GM12874 (cell line): ENCODE measurements around the gene CMC2.

ENCODE experiments used
- TF ChIP-seq, protein P1 (sequence below): IDR thresholded peaks from 2 replicates; pipeline ENCODE4 v1.5.1; 2011; ENCODE audit warnings: low read depth, mild to moderate bottlenecking, control low read depth, low read length, moderate library complexity; ENCODE audit not compliant: insufficient read depth

CMC2 gene

DNA sequence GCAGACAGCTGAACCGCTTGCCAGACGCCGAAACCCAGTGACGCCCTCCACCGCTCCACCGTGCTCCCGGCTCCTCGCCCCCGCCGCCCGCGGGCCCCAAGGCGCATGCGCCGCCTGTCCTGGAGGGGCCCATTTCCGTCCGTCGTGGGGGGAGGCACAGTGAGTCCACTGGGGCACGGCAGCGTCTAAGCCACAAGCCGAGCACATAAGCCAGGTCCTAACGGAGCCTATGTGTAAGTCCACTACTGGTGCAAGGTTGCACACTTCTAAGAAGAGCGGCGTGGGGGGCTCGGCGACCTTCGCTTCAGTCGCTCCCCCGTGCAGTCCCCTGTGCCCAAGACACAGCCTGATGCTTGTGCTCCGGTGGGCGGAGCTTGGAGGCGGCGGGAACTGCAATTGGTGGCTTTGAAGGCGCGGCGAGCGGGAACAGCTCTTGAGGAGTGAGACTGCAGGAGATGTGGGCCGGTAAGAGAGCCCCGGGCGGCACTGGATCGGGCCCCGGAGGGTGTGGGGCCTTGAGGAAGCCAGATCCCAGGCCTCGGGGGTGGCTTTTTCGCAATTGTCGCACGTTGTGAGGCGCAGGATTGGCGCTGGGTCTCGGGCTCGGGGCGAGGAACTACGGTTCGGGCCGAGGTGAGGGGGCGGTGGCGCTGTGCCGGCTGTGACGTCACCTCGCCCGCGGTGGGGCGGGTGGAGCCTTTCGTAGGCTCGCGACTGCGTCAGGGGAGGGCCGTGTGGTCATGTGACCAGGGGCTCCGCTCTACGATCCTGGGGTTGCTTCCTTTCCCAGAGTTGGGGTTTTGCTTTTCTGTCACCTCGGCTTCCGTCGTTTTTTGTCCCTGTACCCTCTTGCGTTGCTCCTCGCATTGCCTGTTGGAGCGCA, at the start of gene CMC2, which contains the start of gene CENPN:
Gene CMC2, minus strand, starts transcription at position 73 of the 883 bp plus-strand sequence. CDS start 9,491 bp downstream, outside the sequence.
Gene CENPN, plus strand, starts transcription at position 402 of the 883 bp plus-strand sequence. CDS start 4,726 bp downstream, outside the sequence.
- TF ChIP-seq, protein P1, sequence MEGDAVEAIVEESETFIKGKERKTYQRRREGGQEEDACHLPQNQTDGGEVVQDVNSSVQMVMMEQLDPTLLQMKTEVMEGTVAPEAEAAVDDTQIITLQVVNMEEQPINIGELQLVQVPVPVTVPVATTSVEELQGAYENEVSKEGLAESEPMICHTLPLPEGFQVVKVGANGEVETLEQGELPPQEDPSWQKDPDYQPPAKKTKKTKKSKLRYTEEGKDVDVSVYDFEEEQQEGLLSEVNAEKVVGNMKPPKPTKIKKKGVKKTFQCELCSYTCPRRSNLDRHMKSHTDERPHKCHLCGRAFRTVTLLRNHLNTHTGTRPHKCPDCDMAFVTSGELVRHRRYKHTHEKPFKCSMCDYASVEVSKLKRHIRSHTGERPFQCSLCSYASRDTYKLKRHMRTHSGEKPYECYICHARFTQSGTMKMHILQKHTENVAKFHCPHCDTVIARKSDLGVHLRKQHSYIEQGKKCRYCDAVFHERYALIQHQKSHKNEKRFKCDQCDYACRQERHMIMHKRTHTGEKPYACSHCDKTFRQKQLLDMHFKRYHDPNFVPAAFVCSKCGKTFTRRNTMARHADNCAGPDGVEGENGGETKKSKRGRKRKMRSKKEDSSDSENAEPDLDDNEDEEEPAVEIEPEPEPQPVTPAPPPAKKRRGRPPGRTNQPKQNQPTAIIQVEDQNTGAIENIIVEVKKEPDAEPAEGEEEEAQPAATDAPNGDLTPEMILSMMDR: no peak

DNA sequence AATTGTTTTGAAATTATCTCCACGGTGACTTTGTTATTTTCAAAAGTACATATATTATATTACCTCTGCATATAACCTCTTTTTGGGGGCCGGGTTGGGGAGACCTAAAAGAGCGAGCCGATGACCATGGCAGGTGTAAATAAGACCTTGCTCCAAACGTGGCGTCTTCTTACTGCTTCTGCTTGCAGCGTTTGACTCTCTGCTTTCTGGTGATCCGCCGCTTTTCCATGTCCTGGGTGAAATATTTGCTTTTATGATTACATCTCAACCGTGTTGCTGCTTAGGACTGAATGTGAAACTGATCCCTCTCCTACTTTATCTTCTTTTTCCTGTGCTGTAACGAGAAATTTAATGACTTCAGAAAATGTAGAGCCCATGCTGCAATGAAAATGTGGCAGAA, 47.1 kb upstream of the CMC2 start:
- TF ChIP-seq, protein P1: no peak

DNA sequence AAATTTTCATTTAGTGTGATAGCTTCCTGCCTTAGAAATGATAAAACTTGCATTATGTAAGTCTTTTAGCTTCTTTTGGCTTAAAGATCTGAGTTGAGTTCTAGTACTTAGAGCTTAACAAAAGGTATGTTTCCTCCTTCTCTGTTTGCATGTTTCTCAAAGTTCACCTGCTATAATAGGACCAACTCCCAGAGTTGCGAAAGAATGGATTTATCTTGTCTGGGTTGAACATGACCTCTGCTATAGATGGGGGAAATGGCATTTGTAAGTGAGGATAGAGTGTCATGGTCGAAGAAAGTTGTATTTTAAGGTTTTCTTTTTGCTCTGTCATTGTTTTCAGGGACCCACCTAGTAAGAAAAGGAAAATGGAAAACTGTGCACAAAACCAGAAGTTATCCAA, 36.1 kb upstream of the CMC2 start:
- TF ChIP-seq, protein P1: no peak

DNA sequence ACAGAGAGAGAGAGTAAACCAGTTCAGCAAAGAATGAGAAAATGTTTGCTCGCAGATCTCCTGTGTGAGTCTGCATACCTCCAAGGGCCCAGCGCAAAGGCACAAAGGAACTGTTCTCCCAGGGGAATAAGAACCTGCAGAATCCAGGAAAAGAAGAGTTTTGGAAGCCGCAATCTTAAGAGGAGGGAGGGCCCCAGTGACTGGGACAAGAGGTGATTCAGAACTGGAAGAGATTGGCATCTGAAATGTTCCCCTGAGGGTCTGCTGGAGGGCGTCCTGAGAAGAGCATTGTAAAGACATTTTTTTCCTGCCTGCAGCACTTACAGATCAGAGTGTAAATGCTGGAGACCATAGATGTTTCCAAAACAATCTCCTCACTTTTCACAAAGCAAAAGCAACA, 35.0 kb upstream of the CMC2 start:
- TF ChIP-seq, protein P1: no peak

DNA sequence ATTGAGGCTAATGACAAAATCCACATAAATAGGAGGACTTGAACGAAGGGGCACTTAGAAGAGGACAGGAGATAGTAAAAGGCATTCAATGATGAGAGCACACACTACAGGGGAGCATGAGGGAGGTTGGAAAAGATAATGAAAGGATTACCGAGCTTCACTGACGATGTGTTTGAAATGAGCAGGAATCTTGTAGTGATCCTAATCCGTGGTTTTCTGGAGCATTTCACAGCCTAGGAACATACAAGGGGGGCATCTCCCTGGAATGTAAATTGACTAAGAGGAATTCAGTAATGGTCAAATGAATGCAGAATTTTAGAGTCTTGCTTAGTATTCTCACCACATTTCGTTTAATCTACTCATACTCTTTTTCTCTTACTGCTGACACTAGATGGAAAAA, 34.2 kb upstream of the CMC2 start:
- TF ChIP-seq, protein P1: no peak

DNA sequence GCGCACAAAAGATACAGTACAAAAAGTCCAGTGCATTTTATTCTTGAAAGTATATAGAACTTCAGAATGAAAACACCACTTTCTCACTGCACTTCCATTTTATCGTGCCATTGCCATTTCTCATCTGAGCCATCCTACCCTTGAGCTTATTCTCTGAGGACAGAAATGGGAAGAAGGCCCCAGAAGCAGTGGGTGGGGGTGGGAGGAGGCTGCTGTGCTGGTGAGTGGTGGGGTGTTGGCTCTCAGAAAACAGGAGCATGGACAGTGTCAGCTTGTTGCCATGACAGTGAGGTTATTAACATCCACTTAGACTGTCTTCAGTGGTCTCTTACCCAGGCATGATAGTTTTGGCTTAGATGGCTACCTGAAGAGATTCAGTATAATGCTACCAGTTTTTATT, 33.4 kb upstream of the CMC2 start:
- TF ChIP-seq, protein P1: no peak

DNA sequence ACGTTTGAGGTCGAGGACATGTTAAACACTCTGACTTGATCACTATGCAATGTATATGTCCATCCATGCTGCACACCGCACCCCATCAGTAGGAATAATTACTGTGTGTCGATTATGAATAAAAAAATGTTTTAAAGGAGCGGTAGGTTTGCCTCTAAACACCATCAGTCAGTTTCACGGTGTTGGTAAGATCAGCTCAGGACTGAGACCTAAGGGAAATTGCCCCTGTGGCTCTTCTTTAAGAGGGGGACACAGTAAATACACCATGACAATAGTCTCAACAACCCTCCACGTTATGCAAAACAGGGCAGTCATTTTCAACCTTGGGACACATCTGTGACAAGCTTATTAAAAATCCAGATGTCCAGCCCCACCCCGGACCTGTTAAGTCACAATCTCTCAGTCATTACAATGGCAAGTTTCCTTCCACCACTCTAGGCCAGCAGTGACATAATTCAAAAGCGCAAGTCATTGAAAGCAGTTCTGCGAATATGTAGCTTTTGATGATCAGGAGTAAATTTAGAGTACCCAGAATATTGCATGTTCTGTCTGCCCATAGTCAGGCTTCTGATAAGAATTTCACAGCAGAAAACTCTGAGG, 30.2 kb upstream of the CMC2 start:
- TF ChIP-seq, protein P1: no peak
